TTC549 (cell line): ENCODE measurements around the gene DPH1.
"Not testable (repeated sequence)": the region's sequence is repeated elsewhere in the genome, so short reads cannot be mapped to it uniquely, and the experiment has no call there.

ENCODE experiments used
- FAIRE-seq: peaks from 2 replicates; lab custom pipeline; 2012; peaks lifted over from hg19 to GRCh38; lab: Jason Lieb, UNC

Gene DPH1

DNA sequence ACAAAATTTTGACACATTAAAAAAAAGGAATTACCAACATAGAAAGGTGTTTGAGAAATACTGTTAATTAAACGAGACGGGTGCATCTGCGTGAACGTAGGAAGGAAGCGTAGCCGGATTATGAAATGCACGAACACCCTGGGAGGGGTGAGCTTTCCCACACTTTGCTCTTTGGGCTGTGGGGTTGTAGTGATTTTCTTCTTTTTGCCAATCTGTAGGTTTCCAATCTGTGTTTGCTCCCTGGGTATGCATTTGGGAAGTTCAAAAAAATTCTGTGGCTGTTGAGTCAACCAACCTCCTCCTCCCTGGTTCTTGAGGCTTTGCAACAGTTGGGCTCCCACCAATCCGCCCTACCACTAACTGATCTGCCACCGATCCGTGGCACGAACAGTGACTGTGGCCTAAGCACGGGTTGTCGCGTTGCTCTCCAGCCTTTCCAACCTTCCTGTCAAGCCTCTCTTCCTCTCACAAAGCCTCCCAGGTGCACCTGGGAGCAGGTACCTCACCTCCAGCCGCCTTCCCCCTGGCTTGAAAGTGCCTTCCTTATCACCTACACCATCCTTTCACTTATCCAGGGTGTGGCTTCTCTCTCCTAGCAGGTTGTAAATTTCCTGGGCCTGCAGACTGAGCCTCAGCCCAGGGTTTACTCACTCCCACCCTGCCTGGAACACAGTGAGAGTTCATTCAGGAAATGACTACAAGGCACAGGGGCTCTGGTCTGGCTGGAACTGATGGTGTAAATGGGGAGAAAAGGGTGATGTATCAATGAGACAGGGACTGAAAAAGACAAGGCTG lies 21.4 kb upstream of the DPH1 start:
- no peak for FAIRE-seq

DNA sequence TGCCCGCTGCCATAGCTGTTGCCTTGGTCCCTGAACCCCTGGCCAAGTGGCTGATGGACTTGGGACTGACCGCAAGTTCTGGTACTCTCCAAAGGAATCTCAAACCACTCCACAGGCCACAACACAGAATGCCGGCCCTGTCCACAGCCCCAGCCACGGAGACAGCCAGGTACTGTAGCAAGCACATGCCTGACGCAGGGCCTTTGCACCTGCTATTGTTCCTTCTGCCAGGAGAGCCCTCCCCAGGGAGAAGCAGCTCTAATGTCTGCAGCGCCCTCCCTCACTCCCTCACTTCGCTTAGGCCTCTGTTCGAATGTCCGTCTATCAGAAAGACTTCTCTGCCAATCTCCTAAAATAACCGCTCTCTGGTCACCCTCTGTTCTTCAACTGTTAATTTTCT lies 20.2 kb upstream of the DPH1 start:
- no peak for FAIRE-seq

DNA sequence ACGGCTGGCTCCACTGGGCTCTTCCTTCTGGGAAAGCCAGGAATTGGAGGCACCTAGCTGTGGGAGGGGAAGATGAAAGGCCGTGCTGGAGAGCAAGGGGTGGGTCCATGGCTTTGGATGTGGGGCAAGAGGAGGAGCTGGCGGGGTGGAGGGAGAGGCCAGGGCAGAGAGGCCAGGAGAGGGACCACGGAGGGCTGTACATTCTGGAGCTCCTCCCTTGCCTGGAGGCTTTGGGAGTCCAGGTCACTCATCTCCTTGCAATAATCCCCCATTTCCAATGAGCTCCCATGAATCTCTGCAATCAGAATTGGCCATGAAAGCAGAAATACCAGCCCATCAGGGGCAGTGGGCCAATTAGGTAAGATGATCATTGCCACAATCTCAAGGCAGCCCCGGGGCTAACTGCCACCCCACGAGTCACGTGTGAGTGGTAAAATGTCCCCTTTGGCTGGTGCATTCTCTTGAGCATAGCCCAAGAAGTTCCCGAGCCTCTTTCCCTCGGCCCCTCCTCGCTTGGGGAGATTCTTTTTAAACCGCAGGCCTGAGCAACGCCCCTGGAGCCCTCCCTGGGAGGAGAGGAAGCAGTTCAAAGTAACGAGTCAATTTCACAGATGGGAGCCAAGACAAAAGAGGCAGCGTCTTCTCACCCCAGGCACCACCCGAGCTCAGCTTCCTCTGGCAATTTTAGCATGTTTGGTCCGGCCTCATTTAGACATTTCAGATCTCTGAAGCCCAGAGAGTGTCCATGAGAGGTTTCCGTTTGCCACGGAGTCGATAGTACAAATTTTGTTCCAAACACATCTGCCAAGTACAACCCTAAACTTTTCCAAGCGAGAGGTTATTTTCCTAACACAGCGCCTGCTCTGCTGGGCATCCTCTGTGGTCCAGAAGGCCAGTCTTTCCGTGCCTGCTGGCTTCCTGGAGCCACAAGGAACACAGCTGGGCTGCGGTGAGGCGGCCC lies 18.3 kb upstream of the DPH1 start:
- FAIRE-seq = no peak

DNA sequence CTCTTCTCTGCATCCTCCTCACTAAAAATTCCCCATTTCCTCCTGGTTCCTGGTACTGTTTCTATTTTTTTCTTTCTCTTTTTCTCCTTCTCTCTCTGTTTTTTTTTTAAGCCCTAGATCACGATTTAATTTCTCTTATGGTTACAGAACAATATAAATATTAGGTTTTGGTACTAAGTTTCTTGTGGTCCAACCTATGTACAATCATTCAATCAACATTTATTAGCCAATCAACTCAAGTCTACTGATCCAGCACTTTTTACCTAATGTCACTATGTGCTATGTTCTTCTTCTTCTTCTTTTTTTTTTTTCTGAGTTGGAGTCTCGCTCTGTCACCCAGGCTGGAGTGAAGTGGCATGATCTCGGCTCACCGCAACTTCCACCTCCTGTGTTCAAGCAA lies 17.5 kb upstream of the DPH1 start:
- FAIRE-seq = no peak

DNA sequence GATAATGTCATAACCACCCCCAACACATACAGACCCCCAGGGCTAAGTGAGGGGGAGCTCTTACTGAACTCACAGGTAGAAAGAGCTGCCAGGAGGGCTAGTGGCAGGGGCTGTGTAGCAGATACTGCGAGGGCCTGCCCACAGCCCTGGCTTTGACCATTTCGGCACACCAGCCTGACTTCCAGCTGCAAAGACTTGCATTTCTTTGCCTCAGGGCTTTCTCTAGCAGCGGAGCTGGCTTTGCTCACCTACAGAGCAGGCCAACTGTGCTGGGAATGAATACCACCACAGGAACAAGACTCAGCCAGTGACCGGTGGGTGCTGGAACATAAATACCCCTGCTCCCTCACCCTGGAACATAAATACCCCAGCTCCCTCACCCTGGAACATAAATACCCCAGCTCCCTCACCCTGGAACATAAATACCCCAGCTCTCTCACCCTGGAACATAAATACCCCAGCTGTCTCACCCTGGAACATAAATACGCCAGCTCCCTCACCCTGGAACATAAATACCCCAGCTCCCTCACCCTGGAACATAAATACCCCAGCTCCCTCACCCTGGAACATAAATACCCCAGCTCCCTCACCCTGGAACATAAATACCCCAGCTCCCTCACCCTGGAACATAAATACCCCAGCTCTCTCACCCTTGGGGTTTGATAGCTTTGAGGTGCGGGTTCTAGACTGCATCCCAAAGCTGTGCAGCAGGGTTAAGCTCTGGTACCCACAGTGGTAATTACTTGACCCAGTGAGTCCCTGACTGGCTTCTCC lies 16.5 kb upstream of the DPH1 start:
- not testable (repeated sequence) for FAIRE-seq

DNA sequence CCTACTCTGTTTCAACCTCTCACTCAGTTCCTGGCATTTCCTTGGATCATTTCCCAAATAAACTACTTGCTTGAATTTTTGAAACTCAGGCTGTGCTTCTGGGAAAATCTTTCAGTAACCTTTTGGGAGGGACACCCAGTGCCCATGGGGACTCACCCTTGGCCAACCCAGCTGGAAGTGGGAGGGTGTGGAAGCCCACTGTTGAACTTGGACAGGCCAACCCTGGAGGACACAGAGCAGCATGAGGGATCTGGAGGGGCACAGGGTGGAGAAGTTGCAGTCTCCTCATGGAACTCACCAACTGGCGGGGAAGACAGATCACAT lies 16.0 kb upstream of the DPH1 start:
- FAIRE-seq = no peak

DNA sequence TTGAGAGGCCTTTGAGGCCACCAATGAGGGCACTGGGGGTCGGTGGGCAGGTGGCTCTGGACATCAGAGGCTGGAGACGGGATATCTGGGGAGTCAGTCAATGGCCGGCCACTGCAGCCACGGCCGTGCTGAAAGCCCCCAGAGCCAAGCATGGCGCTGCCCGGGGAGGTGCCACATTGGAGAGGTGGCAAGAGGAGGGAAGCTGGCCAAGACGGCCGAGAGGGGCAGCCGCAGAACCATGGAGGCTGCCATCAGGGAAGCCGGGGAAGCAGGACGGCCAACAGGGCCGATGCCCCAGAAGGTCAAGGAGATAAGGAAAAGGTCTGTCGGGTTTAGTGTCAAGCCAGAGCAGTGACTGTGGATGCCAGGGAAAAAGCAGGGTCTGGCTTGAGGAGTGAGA lies 14.6 kb upstream of the DPH1 start:
- no peak for FAIRE-seq

DNA sequence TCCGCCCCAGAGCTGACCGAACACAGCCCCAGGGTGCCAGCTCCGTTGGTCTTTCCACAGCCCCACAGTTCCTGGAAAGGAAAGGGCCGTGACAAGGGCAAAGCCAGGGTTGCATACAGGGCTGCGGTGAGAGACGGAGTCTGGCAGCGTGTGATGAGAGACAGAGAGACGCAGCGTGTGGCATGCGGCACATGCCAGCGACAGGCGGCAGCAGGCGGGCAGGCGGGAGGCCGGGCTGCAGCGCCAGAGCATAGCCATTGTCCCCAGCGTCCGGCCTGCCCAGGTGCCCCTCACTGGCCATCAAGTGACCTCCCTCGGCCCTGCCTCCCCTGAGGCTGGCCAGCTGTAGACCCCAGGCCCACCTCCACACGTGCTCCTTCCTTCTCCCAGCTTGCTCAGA lies 13.5 kb upstream of the DPH1 start:
- FAIRE-seq = no peak

DNA sequence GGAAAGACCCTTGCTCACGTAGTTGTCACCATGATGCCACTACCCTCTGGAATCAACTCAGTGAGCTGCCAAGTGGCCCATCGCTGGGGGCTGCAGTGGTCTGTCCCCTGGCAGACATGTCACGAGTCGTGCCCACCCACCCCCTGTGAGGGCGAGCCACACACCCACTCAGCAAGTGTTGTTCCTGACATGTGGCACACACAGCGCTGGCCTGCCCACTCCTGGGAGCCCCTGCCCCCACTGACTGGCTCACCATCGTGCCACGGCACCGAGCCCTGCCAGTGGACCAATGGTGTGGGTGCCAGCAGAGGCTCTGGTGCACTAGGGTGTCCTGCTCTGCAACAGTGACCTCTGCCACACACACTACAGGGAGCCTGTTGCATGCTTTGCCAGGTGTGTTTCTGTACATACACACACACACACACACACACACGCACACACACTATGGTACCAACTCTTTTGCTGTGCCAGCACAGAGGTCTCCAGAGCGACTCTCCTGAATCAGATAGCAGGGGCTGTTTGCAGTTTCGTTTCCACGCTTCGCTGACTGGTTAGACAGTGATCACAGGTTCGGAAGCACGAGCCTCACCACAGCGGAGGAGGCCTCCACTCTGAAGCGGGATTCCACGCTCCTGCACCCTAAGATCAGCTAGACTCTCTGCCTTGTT lies 12.5 kb upstream of the DPH1 start:
- FAIRE-seq = no peak

DNA sequence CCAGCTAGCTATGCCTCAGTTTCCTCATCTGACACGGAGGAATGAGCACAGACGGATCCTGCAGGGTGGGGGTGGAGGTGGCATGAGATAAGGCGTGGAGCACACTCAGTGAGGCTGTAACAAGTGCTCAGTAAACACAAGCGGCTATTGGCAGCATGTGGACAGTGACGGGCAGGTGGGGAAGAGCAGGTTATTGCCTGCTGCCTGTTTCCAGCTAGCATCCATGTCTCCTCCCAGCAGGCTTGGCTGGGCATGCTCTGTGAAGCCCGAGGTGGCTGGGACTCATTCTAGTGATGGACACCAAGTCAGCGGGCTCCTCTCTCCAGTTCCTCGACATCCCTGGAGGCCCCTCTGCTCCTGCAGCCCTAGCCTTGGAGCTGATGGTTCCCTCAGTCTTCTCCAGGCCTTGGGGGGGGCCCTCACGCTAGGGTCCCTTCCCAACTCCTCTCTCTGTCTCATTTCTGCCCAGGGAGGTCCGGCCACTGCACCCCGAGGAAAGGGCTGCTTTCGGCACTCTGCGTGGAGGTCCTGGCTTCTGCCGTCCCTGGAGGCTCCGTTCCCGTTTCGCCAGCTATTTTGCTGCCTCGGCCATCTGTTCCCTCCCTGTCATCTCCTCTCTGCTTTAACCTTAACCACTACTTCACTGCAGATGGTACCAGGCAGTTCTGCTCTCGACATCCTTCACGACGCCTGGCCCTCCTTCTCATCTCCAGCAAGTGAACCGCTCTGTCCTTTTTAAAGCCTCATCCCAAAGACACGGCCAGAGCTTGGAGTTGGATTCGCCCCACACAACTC lies 11.0 kb upstream of the DPH1 start:
- no peak for FAIRE-seq

DNA sequence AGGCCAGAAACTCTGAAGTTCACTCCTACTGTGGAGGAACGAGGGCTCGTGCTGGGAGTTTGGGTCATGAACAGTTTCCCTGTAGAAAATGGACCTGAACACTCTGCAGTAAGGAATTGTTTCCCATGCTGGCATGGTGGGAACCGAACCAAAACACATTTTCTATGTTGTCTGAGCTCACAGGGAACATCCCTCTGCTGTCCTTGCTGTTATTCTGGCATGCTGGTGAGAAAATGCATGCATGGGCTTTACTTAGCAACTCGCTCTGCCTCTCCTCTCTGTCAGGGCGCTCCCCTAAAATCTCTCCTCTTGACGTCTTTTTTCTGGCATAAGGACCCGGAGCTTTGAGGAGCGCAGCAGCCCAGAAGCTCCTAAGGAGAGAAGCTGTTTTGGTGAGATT lies 10.2 kb upstream of the DPH1 start:
- no peak for FAIRE-seq

DNA sequence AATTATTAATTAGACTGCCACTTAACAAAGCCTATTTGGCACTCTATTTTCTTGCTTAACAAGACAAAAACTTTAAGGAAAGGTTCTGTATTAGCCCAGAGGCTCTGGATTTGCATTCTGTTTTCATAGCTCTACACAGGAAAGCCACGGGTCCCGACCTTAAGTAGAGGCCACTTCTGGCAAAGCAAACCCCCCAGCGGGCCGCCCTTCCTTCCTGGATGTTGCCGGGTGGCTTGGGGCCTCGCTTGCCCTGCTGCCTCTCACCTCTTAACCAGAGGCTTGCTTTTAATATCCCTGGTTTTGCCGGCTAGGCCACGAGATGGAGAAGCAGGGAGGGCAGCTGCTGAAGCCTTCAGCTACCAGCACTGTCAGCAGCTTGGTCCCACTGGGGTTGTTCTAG lies 9.2 kb upstream of the DPH1 start:
- no peak for FAIRE-seq

DNA sequence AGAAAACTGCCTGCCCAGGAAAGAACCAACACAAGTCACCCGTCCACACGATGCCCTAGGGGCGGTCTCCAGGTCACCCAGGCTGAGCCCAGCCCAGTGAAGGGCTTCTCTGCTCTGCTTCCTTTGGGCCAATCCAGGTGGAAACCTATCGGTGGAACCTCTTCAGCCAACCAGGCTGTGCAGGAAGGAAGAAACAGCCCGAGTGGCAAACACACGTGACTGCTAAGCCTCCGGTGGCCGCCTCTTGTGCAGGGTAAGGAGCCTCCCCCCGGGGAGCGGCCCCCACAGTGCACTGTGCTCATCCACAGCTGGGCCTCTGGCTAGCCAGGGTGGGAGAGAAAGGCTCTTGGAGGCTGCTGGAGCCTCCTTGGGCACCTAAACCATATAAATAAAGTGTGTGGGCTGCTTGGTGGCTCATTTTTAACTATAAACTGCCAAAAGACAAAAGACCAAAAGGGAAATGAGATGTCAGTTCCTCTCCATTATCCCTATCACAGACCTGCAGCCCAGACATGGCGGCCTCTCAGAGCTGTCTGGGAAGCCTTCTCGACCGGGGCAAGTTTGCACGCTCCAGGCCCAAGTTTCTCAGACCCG lies 7.2 kb upstream of the DPH1 start:
- FAIRE-seq = no peak

DNA sequence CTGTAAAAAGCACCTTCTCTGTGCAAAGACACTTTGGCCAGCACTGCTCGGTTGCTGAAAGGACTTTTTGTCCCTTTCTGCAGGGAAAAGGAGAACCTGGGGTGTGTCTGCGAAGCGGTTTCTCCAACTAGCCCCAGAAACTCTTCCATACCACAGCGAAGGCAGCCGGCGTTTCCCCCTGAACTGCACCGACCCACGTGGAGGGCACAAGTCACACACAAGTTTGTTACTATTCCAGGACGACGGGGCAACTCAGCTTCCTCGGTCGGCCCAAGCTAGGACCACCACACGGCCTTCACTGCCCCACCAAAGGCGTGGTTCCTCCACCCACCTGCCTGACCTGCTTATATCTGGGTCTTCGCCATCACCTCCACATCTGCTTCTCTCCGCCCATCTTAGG lies 6.7 kb upstream of the DPH1 start:
- no peak for FAIRE-seq

DNA sequence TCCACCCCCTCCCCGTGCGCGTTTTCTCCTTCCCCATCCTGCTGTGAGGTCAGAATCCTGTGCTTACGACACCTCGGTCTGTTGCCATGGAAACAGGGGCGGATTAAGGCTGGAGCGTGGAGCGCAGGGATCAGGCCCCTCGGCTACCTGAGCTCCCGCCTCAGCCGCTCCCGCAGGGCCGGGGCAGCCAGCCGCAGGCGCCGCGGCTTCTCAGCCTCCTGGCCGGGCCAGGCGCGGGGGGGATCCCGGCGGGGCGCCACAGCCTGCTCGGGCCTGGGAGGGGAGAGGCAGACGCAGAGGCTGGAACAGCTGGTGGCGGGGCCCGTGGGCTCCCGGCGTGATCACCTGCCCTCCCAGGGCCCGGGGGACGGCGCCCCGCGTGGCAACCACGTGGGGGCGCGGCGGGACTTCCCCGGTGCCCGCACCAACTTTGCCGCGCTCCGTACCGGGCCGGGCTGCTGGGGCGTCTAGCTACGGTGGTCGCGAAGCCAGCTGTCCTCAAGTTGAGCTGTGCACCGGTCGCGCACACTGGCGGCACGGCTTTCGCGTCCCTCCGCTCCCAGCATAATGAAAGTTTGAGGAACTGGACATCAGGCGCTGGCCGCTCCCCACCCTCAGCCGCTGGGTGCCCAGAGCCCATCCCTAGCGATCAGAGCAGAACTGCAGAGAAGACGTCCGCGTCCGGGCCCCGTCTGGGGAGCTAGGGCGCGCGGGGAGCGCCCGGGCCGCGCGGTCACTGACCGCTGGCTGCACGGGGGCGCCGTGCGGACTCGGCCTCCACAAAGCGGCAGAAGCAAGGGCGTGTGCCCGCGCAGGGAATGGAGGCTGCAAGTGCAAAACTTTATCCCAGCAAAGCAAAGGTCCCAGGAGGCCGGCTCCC lies 6.0 kb upstream of the DPH1 start:
- no peak for FAIRE-seq

DNA sequence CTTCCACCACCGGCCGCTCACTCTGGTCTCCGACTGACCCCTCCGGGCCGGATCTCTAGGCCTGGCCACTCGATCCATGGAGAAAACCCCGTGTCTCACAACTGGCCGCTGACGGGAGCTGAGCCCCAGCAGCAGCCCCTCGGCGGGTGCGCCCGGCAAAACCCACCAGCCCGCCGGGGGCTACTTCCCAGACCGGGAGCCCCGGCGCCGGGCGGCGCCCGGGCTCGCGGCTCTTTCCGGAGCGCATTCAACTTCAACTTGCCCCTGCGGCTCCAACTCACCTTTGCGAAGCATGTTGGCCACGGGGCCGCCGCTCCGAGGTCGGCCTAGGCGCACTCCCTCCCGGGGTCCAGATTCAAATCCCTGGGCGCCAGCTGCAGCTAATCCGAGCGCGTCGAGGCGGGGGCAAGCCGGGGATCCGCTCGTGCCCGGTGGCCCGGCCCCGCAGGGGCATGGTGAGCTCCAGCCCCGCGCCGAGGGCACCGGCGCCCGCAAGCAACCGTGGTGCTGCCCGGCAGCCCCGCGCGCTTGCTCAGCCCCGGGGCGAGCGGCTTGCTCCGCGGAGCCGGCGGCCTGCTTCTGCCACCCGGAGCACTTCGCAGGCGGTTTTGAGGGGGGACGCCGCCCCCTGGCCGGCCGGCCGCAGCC lies 5.3 kb upstream of the DPH1 start:
- no peak for FAIRE-seq

DNA sequence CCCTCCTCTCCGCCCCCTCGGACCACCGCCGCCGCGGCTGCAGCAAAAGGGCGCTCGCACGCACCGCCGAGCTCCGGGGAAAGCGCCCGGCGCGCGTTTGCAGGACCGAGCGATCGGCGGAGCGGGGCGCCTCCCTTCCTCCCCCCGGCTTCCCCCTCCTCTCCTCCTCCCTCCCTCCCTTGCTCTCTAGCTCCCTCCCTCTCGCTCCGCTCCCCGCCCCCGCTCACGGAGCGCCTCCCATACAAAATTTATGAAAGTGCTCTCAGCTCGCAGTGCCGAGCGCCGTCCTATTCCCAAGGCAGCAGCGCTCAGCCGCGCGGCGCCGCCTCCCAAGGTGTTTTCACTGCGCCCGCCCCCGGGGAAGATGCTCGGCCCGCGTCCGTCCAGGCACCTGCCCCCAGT lies 4.7 kb upstream of the DPH1 start, which contains the start of gene RTN4RL1:
TSS of gene RTN4RL1 (minus strand) at position 115 of the 402 bp plus-strand sequence. CDS start 469 bp downstream, outside the sequence.
- no peak for FAIRE-seq

DNA sequence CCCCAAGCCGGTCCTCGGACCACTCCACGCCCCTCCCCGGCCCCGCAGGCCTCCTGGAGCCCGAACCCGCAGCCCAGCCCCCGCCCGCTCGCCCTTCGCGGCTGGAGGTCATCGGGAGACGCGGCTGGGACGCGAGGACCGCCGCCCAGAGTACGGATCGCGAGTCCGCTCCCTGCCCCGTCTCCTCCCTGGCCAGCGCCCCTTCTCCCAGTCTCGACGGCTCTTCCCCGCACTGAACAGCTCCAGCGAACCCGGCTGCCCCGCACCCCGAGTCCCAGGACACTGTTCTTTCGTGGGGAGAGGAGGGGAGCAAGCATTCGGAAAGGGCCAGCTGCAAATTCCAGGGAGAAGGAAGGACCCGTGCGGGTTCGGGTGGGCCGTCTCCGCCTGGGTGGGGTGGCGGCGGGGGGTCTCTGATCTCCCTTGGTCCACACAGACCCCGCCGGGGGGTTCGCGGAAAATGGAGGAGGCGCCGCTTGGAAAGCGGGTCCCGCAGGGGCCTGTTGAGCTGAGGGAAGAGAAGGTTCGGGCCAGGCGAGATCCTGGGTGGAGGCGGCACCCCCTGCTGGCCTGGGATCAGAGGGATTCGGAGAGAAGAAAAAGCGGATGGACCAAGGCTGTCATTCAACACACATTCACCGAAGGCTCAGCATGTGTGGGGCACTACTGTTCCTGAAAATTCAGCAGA lies 4.2 kb upstream of the DPH1 start:
- FAIRE-seq = no peak
